HepG2 (cell line): ENCODE data around the gene HS6ST1. TPM values are rescaled to one million over a fixed set of nuclear protein-coding genes. Genes with fewer than 3 reads are reported as not detected.

Source experiments
- HMG20A ChIP-seq: IDR thresholded peaks from 2 replicates; pipeline ENCODE4 v1.6.1; 2016; ENCODE audit warnings: borderline replicate concordance
- KDM2A ChIP-seq: sonication (generic); formaldehyde crosslinking; IDR thresholded peaks from 2 replicates; pipeline ENCODE4 v1.4.0; 2020; ENCODE audit warnings: low read depth, missing genetic modification reagents, borderline replicate concordance
- MTERF4 ChIP-seq: sonication (generic); formaldehyde crosslinking; IDR thresholded peaks from 2 replicates; pipeline ENCODE4 v1.8.0; 2023; ENCODE audit warnings: mild to moderate bottlenecking, missing genetic modification reagents
- NCOA5 ChIP-seq: sonication (generic); formaldehyde crosslinking; IDR thresholded peaks from 2 replicates; pipeline ENCODE4 v1.4.0; 2020; ENCODE audit warnings: missing genetic modification reagents
- RARA ChIP-seq: IDR thresholded peaks from 2 replicates; pipeline ENCODE4 v1.6.1; 2016; ENCODE audit warnings: missing genetic modification reagents, missing compliant biosample characterization
- RERE ChIP-seq: IDR thresholded peaks from 2 replicates; pipeline ENCODE4 v1.6.1; 2016; ENCODE audit warnings: low read depth, missing genetic modification reagents, missing compliant biosample characterization
- ZBTB39 ChIP-seq: sonication (generic); formaldehyde crosslinking; IDR thresholded peaks from 2 replicates; pipeline ENCODE4 v1.5.0; 2020; ENCODE audit warnings: missing genetic modification reagents
- ZBTB4 ChIP-seq: sonication (generic); formaldehyde crosslinking; IDR thresholded peaks from 2 replicates; pipeline ENCODE4 v1.4.0; 2020; ENCODE audit warnings: missing genetic modification reagents, mild to moderate bottlenecking, borderline replicate concordance
- ZNF205 ChIP-seq: IDR thresholded peaks from 2 replicates; pipeline ENCODE4 v1.6.1; 2018; ENCODE audit warnings: missing biosample characterization, missing genetic modification reagents
- ZNF337 ChIP-seq: sonication (generic); formaldehyde crosslinking; IDR thresholded peaks from 2 replicates; pipeline ENCODE4 v1.5.1; 2020; ENCODE audit warnings: missing genetic modification reagents, low read depth, mild to moderate bottlenecking, borderline replicate concordance
- ZNF503 ChIP-seq: sonication (generic); formaldehyde crosslinking; IDR thresholded peaks from 2 replicates; pipeline ENCODE4 v1.4.0; 2020; ENCODE audit warnings: missing genetic modification reagents
- ZNF747 ChIP-seq: sonication (generic); formaldehyde crosslinking; IDR thresholded peaks from 2 replicates; pipeline ENCODE4 v1.8.1; 2023; ENCODE audit warnings: missing genetic modification reagents, mild to moderate bottlenecking, borderline replicate concordance
- ZNF790 ChIP-seq: sonication (generic); formaldehyde crosslinking; IDR thresholded peaks from 2 replicates; pipeline ENCODE4 v1.8.0; 2022; ENCODE audit warnings: missing genetic modification reagents, mild to moderate bottlenecking, borderline replicate concordance
- ZSCAN22 ChIP-seq: sonication (generic); formaldehyde crosslinking; IDR thresholded peaks from 2 replicates; pipeline ENCODE4 v1.4.0; 2020; ENCODE audit warnings: mild to moderate bottlenecking, missing genetic modification reagents
- polyA plus RNA-seq, 8 experiments: library from polyadenylated mRNA; depleted of rRNA in 3 of 8; stranded (reverse) in 7 of 8; unstranded in 1 of 8; fragments of >200 nt; fragmentation: Illumina TruSeq in 4 of 8; extraction: Trizol in 4 of 8; gene quantifications; 2 replicates each; pipeline versions ENCODE4 v1.2.1 to v1.2.3, GENCODE V29; 2011 to 2016; ENCODE audit warnings: low read depth in 4 of 8, missing spikeins in 1 of 8, mixed read lengths in 1 of 8; ENCODE audit not compliant: insufficient read depth in 1 of 8
- total RNA-seq, 5 experiments: library from RNA; depleted of rRNA; stranded (reverse); fragments of >200 nt; fragmentation: Illumina TruSeq; extraction: Trizol; gene quantifications; 2 replicates each; pipeline ENCODE4 v1.2.3, GENCODE V29; 2016; ENCODE audit warnings: low read depth in 1 of 5

HS6ST1 gene
- total and polyA plus RNA-seq, 2 of the 13 experiments (the other 11 are each of a cell fraction or from before 2014, with no cell fraction given), result 34.5 to 84.6 TPM

- peak; percentile 69; the same call in 1 of the 2 replicates for TF ChIP-seq ZBTB39 (CRISPR knock-in tag)
- TF ChIP-seq HMG20A (CRISPR knock-in tag), result peak; percentile 99
- no peak for TF ChIP-seq ZSCAN22 (CRISPR knock-in tag)
- TF ChIP-seq ZNF205, result peak; percentile 95
- peak; percentile 98 for TF ChIP-seq ZNF790 (CRISPR knock-in tag)
- TF ChIP-seq ZNF503 (CRISPR knock-in tag), result peak; percentile 99
- TF ChIP-seq NCOA5 (CRISPR knock-in tag), result no peak
- TF ChIP-seq RERE (CRISPR knock-in tag), result peak; percentile 94
- TF ChIP-seq ZNF337 (CRISPR knock-in tag), result peak; percentile 97; the same call in 1 of the 2 replicates
- peak; percentile 98 for TF ChIP-seq RARA (CRISPR knock-in tag)
- peak; percentile 93; the same call in 1 of the 2 replicates for TF ChIP-seq KDM2A (CRISPR knock-in tag)
- TF ChIP-seq ZNF747 (CRISPR knock-in tag), result peak; percentile 99
- peak; percentile 75; the same call in 1 of the 2 replicates for TF ChIP-seq MTERF4 (CRISPR knock-in tag)
- peak; percentile 99 for TF ChIP-seq ZBTB4
Observed at GRCh38 chr2:128309280-128310093, 9.2 kb downstream of the HS6ST1 start (continued).
